ENCODE data around the gene GTF3C4. TPM values are rescaled to one million over a fixed set of nuclear protein-coding genes. Genes with fewer than 3 reads are reported as not detected.
"Not testable (repeated sequence)": the region's sequence is repeated elsewhere in the genome, so short reads cannot be mapped to it uniquely, and the experiment has no call there.

Gene GTF3C4
- total RNA-seq, 1 donor from 2014 or later = 16.5 TPM

- DNase-seq (ENCODE audit: low spot score) = no peak
Observed at GRCh38 chr9:132702254-132702653, 32.0 kb downstream of the GTF3C4 start.

GRCh38 chr9:132703336-132703735, 33.1 kb downstream of the GTF3C4 start:
- DNase-seq (ENCODE audit: low spot score) = no peak

GRCh38 chr9:132708239-132708638, 38.0 kb downstream of the GTF3C4 start:
- DNase-seq (ENCODE audit: low spot score) = no peak

- no peak for DNase-seq (ENCODE audit: low spot score)
Observed at GRCh38 chr9:132708769-132709430, 38.6 kb downstream of the GTF3C4 start.

DNA sequence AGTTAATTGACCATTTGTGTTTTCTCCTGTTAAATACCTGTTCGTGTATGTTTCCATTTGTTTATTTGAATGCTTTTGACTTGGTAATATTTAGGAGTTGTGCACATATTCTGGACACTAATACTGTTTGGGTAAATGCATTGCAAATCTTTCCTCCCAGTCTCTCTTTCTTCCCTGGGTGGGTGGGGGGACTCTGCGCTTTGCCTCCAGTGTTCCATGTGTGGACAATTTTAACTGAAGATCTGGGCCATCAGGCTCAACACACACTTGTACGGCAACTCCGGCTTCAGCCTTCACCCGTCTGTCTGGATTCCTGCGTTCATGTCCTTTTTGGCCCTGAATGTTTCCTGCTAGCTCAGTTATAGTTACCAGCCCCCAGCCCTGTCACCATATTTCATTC, 40.1 kb downstream of the GTF3C4 start:
- no peak for DNase-seq (ENCODE audit: low spot score)

DNA sequence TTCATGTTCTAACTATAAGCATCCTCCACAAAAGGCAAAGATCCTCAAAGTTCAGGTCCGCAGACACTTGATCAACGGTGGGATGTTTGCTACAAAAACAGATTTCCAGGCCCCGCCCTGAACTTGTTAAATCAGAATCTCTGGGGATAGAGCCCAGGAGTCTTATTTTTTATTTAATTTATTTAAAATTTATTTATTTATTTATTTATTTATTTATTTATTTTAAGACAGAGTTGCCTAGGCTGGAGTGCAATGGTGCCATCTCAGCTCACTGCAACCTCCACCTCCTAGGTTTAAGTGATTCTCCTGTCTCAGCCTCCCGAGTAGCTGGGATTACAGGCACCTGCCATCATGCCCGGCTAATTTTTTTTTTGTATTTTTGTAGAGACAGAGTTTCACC, 40.9 kb downstream of the GTF3C4 start:
- not testable (repeated sequence) for DNase-seq (ENCODE audit: low spot score)

- DNase-seq (ENCODE audit: low spot score) = no peak
Observed at GRCh38 chr9:132711846-132712245, 41.6 kb downstream of the GTF3C4 start.

GRCh38 chr9:132712753-132713152, 42.5 kb downstream of the GTF3C4 start:
- no peak for DNase-seq (ENCODE audit: low spot score)

DNA sequence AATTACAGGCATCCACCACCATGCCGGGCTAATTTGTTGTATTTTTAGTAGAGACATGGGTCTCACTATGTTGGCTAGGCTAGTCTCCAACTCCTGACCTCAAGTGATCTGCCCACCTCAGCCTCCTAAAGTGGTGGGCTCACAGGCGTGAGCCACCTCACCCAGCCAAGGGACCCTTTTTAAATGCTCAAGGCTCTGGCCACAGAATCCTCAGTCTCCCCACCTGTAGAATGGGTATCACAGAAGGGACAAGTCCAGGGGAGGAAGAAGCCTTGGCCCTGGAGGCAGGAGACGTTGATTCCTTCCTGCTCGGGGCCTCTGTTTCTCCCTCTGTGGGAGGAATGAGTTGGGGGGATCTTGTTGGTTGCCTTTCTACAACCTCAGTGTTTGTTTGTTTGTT, 45.7 kb downstream of the GTF3C4 start:
- no peak for DNase-seq (ENCODE audit: low spot score)

- DNase-seq (ENCODE audit: low spot score) = no peak
Observed at GRCh38 chr9:132717326-132717945, 47.2 kb downstream of the GTF3C4 start.

DNA sequence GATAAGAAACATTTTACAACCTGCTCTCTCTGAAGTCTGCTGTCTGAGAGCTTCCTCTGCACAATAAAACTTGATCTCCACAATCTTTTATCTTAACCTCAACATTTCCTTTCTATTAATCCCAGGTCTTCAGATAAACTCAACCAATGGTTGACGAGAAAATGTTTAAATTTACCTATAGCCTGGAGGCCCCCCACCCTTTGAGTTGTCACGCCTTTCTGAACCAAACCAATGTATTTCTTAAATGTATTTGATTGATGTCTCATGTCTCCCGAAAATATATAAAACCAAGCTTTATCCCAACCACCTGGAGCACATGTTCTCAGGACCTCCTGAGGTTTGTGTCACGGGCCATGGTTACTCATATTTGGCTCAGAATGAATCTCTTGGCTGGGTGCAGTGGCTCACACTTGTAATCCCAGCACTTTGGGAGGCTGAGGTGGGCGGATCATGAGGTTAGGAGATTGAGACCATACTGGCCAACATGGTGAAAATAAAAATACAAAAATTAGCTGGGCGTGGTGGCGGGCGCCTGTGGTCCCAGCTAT, 48.2 kb downstream of the GTF3C4 start:
- not testable (repeated sequence) for DNase-seq (ENCODE audit: low spot score)

- DNase-seq (ENCODE audit: low spot score) = no peak
Observed at GRCh38 chr9:132721661-132722060, 51.4 kb downstream of the GTF3C4 start.

DNA sequence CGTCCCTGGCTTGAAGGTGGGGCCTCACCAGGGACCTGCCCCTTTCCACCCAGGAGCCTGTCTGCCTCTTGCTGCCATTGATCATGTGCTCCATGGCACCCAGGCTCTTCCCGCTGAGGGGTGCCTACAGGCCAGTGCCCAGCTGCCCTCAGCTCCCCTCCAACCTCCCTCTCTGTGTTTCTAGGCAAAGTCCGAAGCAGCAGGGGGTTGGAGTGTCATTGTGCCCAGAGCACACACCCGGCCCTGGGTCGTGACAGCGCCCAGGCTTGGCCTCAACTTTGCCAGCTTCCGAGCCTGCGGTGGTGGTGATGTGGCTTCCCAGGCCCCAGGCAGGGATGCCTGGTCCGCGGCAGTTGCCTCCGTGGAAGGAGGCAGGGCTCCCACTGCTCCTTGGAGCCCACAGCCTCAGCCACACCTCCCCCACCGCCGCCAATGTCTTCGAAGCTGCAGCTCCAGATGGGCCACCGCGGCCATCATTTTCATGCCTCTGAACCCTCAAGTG, 52.4 kb downstream of the GTF3C4 start:
- no peak for DNase-seq (ENCODE audit: low spot score)

DNA sequence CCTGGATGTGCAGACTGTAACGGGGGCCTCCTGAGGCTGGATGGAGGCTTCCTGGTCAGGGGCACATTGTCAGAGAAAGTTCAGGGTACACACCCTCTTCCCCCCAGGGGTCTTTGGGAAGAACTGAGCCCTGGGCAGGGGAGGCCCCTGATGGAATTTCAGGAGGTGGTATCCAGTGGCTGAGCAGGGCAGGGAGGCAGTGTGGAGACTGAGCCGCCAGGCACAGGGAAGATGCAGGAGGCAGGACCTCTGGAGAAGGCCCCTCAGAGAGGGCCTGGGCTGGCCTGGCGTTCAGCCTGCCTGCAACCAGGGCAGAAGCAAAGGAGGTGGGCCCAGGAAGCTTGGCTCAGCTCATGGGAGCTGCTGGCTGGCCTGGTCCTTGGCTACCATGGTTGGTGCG, 53.5 kb downstream of the GTF3C4 start:
- DNase-seq (ENCODE audit: low spot score) = no peak

GRCh38 chr9:132725306-132725705, 55.0 kb downstream of the GTF3C4 start:
- no peak for DNase-seq (ENCODE audit: low spot score)

GRCh38 chr9:132726576-132727130, 56.4 kb downstream of the GTF3C4 start:
- DNase-seq (ENCODE audit: low spot score) = no peak

DNA sequence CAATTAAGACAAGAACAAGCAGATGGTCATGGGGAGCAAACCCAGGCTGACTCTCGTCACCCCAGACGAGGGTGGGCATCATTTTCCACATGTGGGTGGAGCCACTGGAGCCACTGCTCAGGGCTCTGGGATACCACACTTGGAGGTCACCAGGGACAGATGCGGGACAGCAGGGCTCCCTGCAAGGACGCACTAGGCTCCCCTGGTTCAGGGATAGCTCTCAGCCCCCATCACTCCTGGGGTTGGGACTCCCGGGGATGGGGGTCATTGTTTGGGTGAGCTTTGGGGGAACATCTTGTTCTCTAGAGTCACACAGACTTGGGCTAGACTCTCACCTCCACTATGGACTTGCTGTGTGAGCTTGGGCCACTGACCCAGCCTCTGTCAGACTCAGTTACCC, 57.8 kb downstream of the GTF3C4 start:
- DNase-seq (ENCODE audit: low spot score) = no peak

GRCh38 chr9:132728497-132728896, 58.2 kb downstream of the GTF3C4 start:
- no peak for DNase-seq (ENCODE audit: low spot score)

DNA sequence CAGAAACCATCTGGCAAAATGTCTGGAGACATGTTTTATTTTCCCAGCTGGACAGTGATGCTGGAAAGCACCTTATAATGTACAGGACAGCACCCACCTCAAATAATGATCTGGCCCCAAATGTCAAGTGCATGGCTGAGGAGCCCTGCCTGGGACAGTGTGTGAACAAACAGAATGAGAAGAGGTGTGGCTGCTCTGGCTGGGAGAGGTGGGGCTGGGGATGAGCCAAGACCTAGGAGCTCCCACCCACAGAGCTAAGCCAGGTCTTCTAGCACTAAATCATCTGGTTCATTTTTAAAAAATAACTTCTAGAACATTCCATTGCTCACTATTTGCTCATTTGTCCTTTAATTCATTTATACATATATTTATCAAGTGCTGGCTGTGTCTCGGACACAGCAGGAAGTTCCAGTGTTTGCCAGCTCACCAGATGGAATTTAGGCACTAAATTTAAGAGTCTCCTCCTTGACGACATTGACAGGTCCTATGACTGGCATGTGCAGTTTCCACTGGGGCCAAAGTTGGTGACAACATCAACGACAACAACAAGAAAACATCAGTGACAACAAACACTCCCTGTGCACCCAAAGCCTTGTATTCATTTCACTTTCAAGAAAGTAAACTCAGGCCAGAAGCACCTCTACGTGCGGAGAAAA, 59.1 kb downstream of the GTF3C4 start:
- DNase-seq (ENCODE audit: low spot score) = no peak

DNA sequence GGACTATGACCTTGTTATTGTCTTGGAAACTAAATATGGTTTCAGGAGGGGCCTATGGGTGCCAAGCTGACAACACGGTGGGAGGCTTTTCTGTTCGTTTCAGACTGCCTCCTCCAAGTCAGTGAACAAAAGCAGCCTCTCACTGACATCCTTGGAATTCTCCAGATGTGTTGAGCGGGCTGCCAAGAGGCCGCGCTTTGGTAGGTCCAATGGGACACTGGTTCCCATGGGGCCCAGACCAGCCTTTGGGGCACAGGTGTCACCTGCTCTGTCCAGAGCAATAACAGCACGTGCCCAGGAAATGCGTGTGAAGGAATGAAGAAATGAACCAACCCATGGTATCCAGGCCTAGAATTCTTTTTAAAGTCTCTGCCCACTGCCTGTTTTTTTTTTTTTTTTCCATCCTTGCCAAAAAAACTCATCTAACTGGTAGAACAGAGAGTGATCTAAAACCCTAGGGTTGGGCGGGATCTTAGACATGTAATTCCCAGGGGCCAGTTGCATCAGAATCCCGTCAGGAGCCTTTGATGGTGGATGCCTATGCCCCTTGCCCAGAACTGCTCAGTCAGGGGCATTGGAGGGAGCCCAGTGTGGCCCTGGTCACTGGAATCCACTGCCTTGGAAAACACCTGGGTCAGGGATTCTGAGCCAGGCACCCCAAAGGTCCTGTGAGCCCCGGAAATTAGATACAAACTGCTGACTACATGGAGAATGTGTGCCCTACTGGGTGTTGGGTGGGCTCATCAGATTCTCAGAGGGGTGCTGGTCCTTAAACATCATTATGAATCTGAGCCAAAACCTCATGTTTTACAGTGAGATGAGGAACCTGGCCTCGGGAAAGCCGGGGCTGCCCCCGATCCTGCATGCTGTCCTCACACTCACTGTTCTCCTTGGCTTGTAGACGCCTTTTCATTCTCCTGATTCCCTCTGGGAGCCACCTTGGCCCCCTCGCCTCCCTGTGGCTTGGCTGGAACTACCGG, 60.1 kb downstream of the GTF3C4 start:
- DNase-seq (ENCODE audit: low spot score) = no peak

GRCh38 chr9:132731230-132731629, 61.0 kb downstream of the GTF3C4 start:
- DNase-seq (ENCODE audit: low spot score) = no peak

All from ureter (tissue), 1 donor.